HEK293T (cell line): ENCODE data around the gene CTNNA2.

ENCODE experiments used
- CTCF ChIA-PET: fragments of 350-600 bp; formaldehyde crosslinking; extraction: SDS; loops from one replicate; lab custom pipeline; 2021; ENCODE audit warnings: antibody characterized with exemption, inconsistent platforms; lab: Yijun Ruan, JAX
- POLR2A ChIA-PET: fragments of 350-600 bp; formaldehyde crosslinking; extraction: SDS; loops from one replicate; lab custom pipeline; 2020; ENCODE audit warnings: antibody characterized with exemption, inconsistent platforms; lab: Yijun Ruan, JAX
- DNase-seq: peaks from one replicate; pipeline ENCODE4 v3.0.0; 2012; ENCODE audit warnings: mixed read lengths; ENCODE audit errors: extremely low spot score
- ARNT ChIP-seq: fragments of 450-650 bp; IDR thresholded peaks from 2 replicates; pipeline ENCODE4 v1.6.1; 2017; ENCODE audit warnings: mild to moderate bottlenecking
- BHLHE40 ChIP-seq: fragments of 450-650 bp; IDR thresholded peaks from 2 replicates; pipeline ENCODE4 v1.6.1; 2016; ENCODE audit warnings: mild to moderate bottlenecking, moderate library complexity, borderline replicate concordance
- CTBP1 ChIP-seq: fragments of 450-650 bp; IDR thresholded peaks from 2 replicates; pipeline ENCODE4 v1.6.1; 2016; ENCODE audit warnings: borderline replicate concordance
- ELF4 ChIP-seq: fragments of 450-650 bp; IDR thresholded peaks from 2 replicates; pipeline ENCODE4 v1.6.1; 2017; ENCODE audit warnings: antibody characterized with exemption
- FOXA1 ChIP-seq: fragments of 450-650 bp; IDR thresholded peaks from 2 replicates; pipeline ENCODE4 v1.6.1; 2016; ENCODE audit warnings: mild to moderate bottlenecking
- FOXK2 ChIP-seq: fragments of 450-650 bp; IDR thresholded peaks from 2 replicates; pipeline ENCODE4 v1.6.1; 2016; ENCODE audit warnings: mild to moderate bottlenecking
- FOXM1 ChIP-seq: fragments of 450-650 bp; IDR thresholded peaks from 2 replicates; pipeline ENCODE4 v1.6.1; 2017; ENCODE audit warnings: mild to moderate bottlenecking, borderline replicate concordance
- HDGF ChIP-seq: fragments of 450-650 bp; IDR thresholded peaks from 2 replicates; pipeline ENCODE4 v1.6.1; 2017; ENCODE audit warnings: antibody characterized with exemption, borderline replicate concordance
- L3MBTL2 ChIP-seq: fragments of 450-650 bp; conservative IDR thresholded peaks from 2 replicates; pipeline ENCODE4 v1.6.1; 2016; ENCODE audit warnings: mild to moderate bottlenecking
- LEF1 ChIP-seq: fragments of 450-650 bp; IDR thresholded peaks from 2 replicates; pipeline ENCODE4 v1.6.1; 2017; ENCODE audit warnings: mild to moderate bottlenecking, borderline replicate concordance
- NFRKB ChIP-seq: fragments of 450-650 bp; IDR thresholded peaks from 2 replicates; pipeline ENCODE4 v1.6.1; 2016; ENCODE audit warnings: mild to moderate bottlenecking, moderate library complexity
- SP1 ChIP-seq: fragments of 450-650 bp; IDR thresholded peaks from 2 replicates; pipeline ENCODE4 v1.6.1; 2017
- SUZ12 ChIP-seq: fragments of 450-650 bp; IDR thresholded peaks from 2 replicates; pipeline ENCODE4 v1.6.1; 2016; ENCODE audit warnings: mild to moderate bottlenecking
- TARDBP ChIP-seq: fragments of 450-650 bp; IDR thresholded peaks from 2 replicates; pipeline ENCODE4 v1.6.1; 2016
- ZNF384 ChIP-seq: fragments of 450-650 bp; IDR thresholded peaks from 2 replicates; pipeline ENCODE4 v1.6.1; 2016
- TF ChIP-seq, protein P1 (sequence below): fragments of 450-650 bp; IDR thresholded peaks from 2 replicates; pipeline ENCODE4 v1.6.1; 2016

The CTNNA2 gene

GRCh38 chr2:80126596-80127189 is 613.8 kb downstream of the CTNNA2 start:
- TF ChIP-seq NFRKB = no peak
- TF ChIP-seq CTBP1 = no peak
- CTCF ChIA-PET = no interaction called here
- POLR2A ChIA-PET = no interaction called here
- DNase-seq = no peak

- TF ChIP-seq TARDBP = no peak
- ChIA-PET CTCF (no interaction called here), POLR2A (no interaction called here)
- DNase-seq = no peak
Measured at GRCh38 chr2:80128080-80128479, 615.2 kb downstream of the CTNNA2 start.

DNA sequence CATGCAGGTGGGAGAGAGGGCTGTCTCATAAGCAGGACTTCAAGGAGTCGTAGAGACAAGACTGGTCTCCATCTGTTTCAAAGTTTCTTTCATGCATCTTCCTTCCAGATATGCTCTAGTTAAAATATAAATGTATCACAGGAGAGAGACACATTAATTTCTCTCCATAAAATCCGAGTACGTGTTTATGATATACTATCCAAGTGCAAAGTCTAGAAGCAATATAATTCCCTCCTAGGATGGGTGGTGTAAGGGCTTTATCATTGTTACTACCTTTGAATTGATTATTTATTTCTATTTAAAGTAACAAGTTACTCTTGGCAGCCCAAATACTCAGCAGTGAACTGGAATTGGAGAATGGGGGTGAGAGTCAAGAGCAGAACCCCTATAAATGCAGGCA is 619.4 kb downstream of the CTNNA2 start:
- TF ChIP-seq HDGF = no peak
- no peak for TF ChIP-seq SP1
- no peak for TF ChIP-seq ARNT
- TF ChIP-seq ZNF384 = no peak
- no peak for TF ChIP-seq SUZ12
- no peak for DNase-seq
- CTCF ChIA-PET = no interaction called here
- POLR2A ChIA-PET = no interaction called here

GRCh38 chr2:80135001-80135400 is 622.1 kb downstream of the CTNNA2 start:
- ChIA-PET CTCF (no interaction called here), POLR2A (no interaction called here)

GRCh38 chr2:80136338-80136737 is 623.5 kb downstream of the CTNNA2 start:
- no peak for TF ChIP-seq LEF1
- TF ChIP-seq FOXM1 = no peak
- no peak for TF ChIP-seq CTBP1
- TF ChIP-seq, protein P1, sequence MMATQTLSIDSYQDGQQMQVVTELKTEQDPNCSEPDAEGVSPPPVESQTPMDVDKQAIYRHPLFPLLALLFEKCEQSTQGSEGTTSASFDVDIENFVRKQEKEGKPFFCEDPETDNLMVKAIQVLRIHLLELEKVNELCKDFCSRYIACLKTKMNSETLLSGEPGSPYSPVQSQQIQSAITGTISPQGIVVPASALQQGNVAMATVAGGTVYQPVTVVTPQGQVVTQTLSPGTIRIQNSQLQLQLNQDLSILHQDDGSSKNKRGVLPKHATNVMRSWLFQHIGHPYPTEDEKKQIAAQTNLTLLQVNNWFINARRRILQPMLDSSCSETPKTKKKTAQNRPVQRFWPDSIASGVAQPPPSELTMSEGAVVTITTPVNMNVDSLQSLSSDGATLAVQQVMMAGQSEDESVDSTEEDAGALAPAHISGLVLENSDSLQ = no peak
- TF ChIP-seq FOXK2 = no peak
- TF ChIP-seq BHLHE40 = no peak
- TF ChIP-seq HDGF = no peak
- no peak for TF ChIP-seq SUZ12
- TF ChIP-seq TARDBP = no peak
- DNase-seq = no peak
- CTCF ChIA-PET = no interaction called here
- POLR2A ChIA-PET = no interaction called here

More at GRCh38 chr2:80135001-80135400, 622.1 kb downstream of the CTNNA2 start:
- DNase-seq = no peak
- TF ChIP-seq FOXA1 (no peak), SUZ12 (no peak), ZNF384 (no peak), CTBP1 (no peak), FOXM1 (no peak), SP1 (no peak), BHLHE40 (no peak)
- TF ChIP-seq, protein P1 = no peak

GRCh38 chr2:80139001-80139400 is 626.1 kb downstream of the CTNNA2 start:
- no peak for TF ChIP-seq FOXM1
- TF ChIP-seq BHLHE40 = no peak
- no peak for TF ChIP-seq SUZ12
- no peak for TF ChIP-seq ZNF384
- TF ChIP-seq CTBP1 = no peak
- no peak for TF ChIP-seq ELF4
- TF ChIP-seq L3MBTL2 = no peak
- TF ChIP-seq NFRKB = no peak
- TF ChIP-seq SP1 = no peak
- TF ChIP-seq TARDBP = no peak
- no peak for TF ChIP-seq HDGF
- TF ChIP-seq, protein P1 = no peak
- no peak for TF ChIP-seq LEF1
- no peak for TF ChIP-seq FOXA1
- no peak for TF ChIP-seq FOXK2
- no peak for DNase-seq
- POLR2A ChIA-PET = no interaction called here
- CTCF ChIA-PET = no interaction called here

GRCh38 chr2:80141007-80141726 is 628.3 kb downstream of the CTNNA2 start:
- TF ChIP-seq FOXM1 (no peak), TARDBP (no peak), SUZ12 (no peak), ZNF384 (no peak), BHLHE40 (no peak), NFRKB (no peak), SP1 (no peak)
- TF ChIP-seq, protein P1 = no peak
- no peak for DNase-seq
- POLR2A ChIA-PET = no interaction called here
- CTCF ChIA-PET = interaction anchor here (0.7 kb wide), 1 partner anchor 52 kb away, joined by 7 read pairs; no protein-coding TSS in a partner anchor
